ENCODE data around the gene ARL3.

The ARL3 gene

GRCh38 chr10:102650655-102651454, 63.3 kb downstream of the ARL3 start:
- no peak for DNase-seq (ENCODE audit: low read depth)

GRCh38 chr10:102649797-102650654, 64.2 kb downstream of the ARL3 start:
- DNase-seq (ENCODE audit: low read depth) = no peak

- DNase-seq (ENCODE audit: low read depth) = no peak
Measured at GRCh38 chr10:102648889-102649796, 65.1 kb downstream of the ARL3 start.

GRCh38 chr10:102648269-102648888, 65.8 kb downstream of the ARL3 start:
- no peak for DNase-seq (ENCODE audit: low read depth)

GRCh38 chr10:102647443-102648268, 66.5 kb downstream of the ARL3 start:
- DNase-seq (ENCODE audit: low read depth) = no peak

- no peak for DNase-seq (ENCODE audit: low read depth)
Measured at GRCh38 chr10:102646610-102647442, 67.4 kb downstream of the ARL3 start.

- DNase-seq (ENCODE audit: low read depth) = peak; percentile 71
Measured at GRCh38 chr10:102645741-102646609, 68.2 kb downstream of the ARL3 start.

GRCh38 chr10:102645388-102645740, 68.8 kb downstream of the ARL3 start:
- no peak for DNase-seq (ENCODE audit: low read depth)

GRCh38 chr10:102644646-102645387, 69.4 kb downstream of the ARL3 start:
- DNase-seq (ENCODE audit: low read depth) = peak; percentile 68

- DNase-seq (ENCODE audit: low read depth) = peak; percentile 28
Measured at GRCh38 chr10:102644066-102644645, 70.0 kb downstream of the ARL3 start, which contains the start of gene TRIM8. Gene TRIM8, plus strand, starts transcription at chr10:102644479. Its CDS starts 139 bp downstream, at chr10:102644618.

GRCh38 chr10:102643336-102644065, 70.7 kb downstream of the ARL3 start:
- DNase-seq (ENCODE audit: low read depth) = no peak

- DNase-seq (ENCODE audit: low read depth) = no peak
Measured at GRCh38 chr10:102642736-102643335, 71.4 kb downstream of the ARL3 start.

GRCh38 chr10:102641880-102642735, 72.1 kb downstream of the ARL3 start:
- DNase-seq (ENCODE audit: low read depth) = peak; percentile 98

GRCh38 chr10:102641402-102641801, 72.8 kb downstream of the ARL3 start:
- no peak for DNase-seq (ENCODE audit: low read depth)

GRCh38 chr10:102639537-102639936, 74.7 kb downstream of the ARL3 start:
- DNase-seq (ENCODE audit: low read depth) = no peak

- no peak for DNase-seq (ENCODE audit: low read depth)
Measured at GRCh38 chr10:102635377-102635776, 78.8 kb downstream of the ARL3 start.

All from activated gamma-delta T cell treated with anti-CD3 and anti-CD28 coated beads, Interleukin-2, amount 50 U/mL, for 16 hours (primary cell).